SK-N-SH (cell line): ENCODE data around the gene FUT2.

ENCODE experiments used
- TF ChIP-seq, protein P1 (sequence below): IDR thresholded peaks from 2 replicates; pipeline ENCODE4 v1.6.1; 2012; ENCODE audit warnings: mild to moderate bottlenecking, low read depth, low read length, moderate library complexity
- TF ChIP-seq, protein P2 (sequence below): fragments of 200-600 bp; sonication (generic); IDR thresholded peaks from 2 replicates; pipeline ENCODE4 v1.6.1; 2017; ENCODE audit warnings: antibody characterized with exemption, mild to moderate bottlenecking, moderate library complexity

DNA sequence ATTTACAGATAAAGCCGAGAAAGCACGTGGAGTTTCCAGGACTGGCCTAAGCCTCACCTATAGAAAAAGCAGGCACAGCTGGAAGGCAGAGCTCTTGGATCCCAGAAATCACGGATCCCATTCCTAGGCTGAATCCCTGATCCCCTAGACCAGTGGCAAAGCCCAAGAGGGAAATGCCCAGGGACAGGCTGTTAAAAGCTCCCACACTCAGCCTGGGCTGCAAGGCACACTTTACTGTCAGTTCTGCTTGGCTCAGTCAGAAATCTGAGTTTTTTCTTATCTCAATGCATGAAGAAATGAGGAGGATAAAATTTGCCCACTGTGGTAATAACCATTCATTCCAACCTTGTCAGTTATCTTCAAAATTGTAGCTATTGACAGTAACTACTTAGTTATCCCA, 8.0 kb upstream of the FUT2 start:
- TF ChIP-seq, protein P1, sequence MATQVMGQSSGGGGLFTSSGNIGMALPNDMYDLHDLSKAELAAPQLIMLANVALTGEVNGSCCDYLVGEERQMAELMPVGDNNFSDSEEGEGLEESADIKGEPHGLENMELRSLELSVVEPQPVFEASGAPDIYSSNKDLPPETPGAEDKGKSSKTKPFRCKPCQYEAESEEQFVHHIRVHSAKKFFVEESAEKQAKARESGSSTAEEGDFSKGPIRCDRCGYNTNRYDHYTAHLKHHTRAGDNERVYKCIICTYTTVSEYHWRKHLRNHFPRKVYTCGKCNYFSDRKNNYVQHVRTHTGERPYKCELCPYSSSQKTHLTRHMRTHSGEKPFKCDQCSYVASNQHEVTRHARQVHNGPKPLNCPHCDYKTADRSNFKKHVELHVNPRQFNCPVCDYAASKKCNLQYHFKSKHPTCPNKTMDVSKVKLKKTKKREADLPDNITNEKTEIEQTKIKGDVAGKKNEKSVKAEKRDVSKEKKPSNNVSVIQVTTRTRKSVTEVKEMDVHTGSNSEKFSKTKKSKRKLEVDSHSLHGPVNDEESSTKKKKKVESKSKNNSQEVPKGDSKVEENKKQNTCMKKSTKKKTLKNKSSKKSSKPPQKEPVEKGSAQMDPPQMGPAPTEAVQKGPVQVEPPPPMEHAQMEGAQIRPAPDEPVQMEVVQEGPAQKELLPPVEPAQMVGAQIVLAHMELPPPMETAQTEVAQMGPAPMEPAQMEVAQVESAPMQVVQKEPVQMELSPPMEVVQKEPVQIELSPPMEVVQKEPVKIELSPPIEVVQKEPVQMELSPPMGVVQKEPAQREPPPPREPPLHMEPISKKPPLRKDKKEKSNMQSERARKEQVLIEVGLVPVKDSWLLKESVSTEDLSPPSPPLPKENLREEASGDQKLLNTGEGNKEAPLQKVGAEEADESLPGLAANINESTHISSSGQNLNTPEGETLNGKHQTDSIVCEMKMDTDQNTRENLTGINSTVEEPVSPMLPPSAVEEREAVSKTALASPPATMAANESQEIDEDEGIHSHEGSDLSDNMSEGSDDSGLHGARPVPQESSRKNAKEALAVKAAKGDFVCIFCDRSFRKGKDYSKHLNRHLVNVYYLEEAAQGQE: no peak
- TF ChIP-seq, protein P2, sequence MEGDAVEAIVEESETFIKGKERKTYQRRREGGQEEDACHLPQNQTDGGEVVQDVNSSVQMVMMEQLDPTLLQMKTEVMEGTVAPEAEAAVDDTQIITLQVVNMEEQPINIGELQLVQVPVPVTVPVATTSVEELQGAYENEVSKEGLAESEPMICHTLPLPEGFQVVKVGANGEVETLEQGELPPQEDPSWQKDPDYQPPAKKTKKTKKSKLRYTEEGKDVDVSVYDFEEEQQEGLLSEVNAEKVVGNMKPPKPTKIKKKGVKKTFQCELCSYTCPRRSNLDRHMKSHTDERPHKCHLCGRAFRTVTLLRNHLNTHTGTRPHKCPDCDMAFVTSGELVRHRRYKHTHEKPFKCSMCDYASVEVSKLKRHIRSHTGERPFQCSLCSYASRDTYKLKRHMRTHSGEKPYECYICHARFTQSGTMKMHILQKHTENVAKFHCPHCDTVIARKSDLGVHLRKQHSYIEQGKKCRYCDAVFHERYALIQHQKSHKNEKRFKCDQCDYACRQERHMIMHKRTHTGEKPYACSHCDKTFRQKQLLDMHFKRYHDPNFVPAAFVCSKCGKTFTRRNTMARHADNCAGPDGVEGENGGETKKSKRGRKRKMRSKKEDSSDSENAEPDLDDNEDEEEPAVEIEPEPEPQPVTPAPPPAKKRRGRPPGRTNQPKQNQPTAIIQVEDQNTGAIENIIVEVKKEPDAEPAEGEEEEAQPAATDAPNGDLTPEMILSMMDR: no peak
